Hepatocyte (in vitro differentiated cells): ENCODE data around the gene CHMP1B. TPM values are rescaled to one million over a fixed set of nuclear protein-coding genes. Genes with fewer than 3 reads are reported as not detected.
A peak's percentile ranks its signal among the peaks of the same experiment; 100 is the strongest.

Source experiments
- DNase-seq: peaks from one replicate; pipeline ENCODE4 v3.0.0-alpha.2; 2016; ENCODE audit warnings: low spot score
- H2AFZ ChIP-seq: fragments of 200-600 bp; sonication (generic); 2 replicates; pipeline ENCODE4 v1.6.0; 2016; ENCODE audit warnings: antibody characterized with exemption, mild to moderate bottlenecking
- H3K27ac ChIP-seq: fragments of 200-600 bp; sonication (generic); 2 replicates; pipeline ENCODE4 v1.5.1; 2016; ENCODE audit warnings: mild to moderate bottlenecking
- H3K27me3 ChIP-seq: fragments of 200-600 bp; sonication (generic); 2 replicates; pipeline ENCODE4 v1.6.1; 2016
- H3K36me3 ChIP-seq: fragments of 200-600 bp; sonication (generic); replicated peaks from 2 replicates; pipeline ENCODE4 v1.5.1; 2016; ENCODE audit warnings: low read depth; ENCODE audit not compliant: insufficient read depth
- H3K4me1 ChIP-seq: fragments of 200-600 bp; sonication (generic); 2 replicates; pipeline ENCODE4 v1.5.1; 2016; ENCODE audit warnings: mild to moderate bottlenecking, moderate library complexity; ENCODE audit not compliant: insufficient read depth
- H3K4me2 ChIP-seq: fragments of 200-600 bp; sonication (generic); 2 replicates; pipeline ENCODE4 v1.6.0; 2016
- H3K4me3 ChIP-seq: fragments of 200-600 bp; sonication (generic); 2 replicates; pipeline ENCODE4 v1.5.1; 2016; ENCODE audit warnings: mild to moderate bottlenecking
- H3K79me2 ChIP-seq: fragments of 200-600 bp; sonication (generic); 2 replicates; pipeline ENCODE4 v1.6.0; 2017; ENCODE audit warnings: mild to moderate bottlenecking
- H3K9me2 ChIP-seq: fragments of 200-600 bp; sonication (generic); replicated peaks from 2 replicates; pipeline ENCODE4 v1.6.0; 2017; ENCODE audit warnings: mild to moderate bottlenecking; ENCODE audit not compliant: insufficient read depth
- H3K9me3 ChIP-seq: fragments of 200-600 bp; sonication (generic); 2 replicates; pipeline ENCODE4 v1.5.1; 2016; ENCODE audit warnings: low read depth, mild to moderate bottlenecking
- H4K20me1 ChIP-seq: fragments of 200-600 bp; sonication (generic); 2 replicates; pipeline ENCODE4 v1.6.0; 2016; ENCODE audit warnings: mild to moderate bottlenecking; ENCODE audit not compliant: insufficient read depth, poor library complexity, severe bottlenecking
- CTCF ChIP-seq: fragments of 200-600 bp; sonication (generic); IDR thresholded peaks from 2 replicates; pipeline ENCODE4 v1.5.1; 2016; ENCODE audit warnings: antibody characterized with exemption, mild to moderate bottlenecking; ENCODE audit not compliant: poor library complexity
- EZH2 ChIP-seq: fragments of 200-600 bp; sonication (generic); IDR thresholded peaks from 2 replicates; pipeline ENCODE4 v1.6.1; 2016; ENCODE audit warnings: antibody characterized with exemption, mild to moderate bottlenecking, borderline replicate concordance
- EZH2phosphoT487 ChIP-seq: fragments of 200-600 bp; sonication (generic); IDR thresholded peaks from one replicate; pipeline ENCODE4 v1.6.1; 2018; ENCODE audit warnings: antibody characterized with exemption, mild to moderate bottlenecking, low read depth, moderate library complexity; ENCODE audit not compliant: unreplicated experiment, severe bottlenecking
- WGBS: methylation state at CpG from one replicate; pipeline ENCODE4 v1.1.6; 2016; ENCODE audit warnings: low lambda C conversion rate; ENCODE audit errors: missing lambda C conversion rate; 5-methylcytosine and 5-hydroxymethylcytosine counted together
- polyA plus RNA-seq: library from polyadenylated mRNA; unstranded; fragments of >200 nt; fragmentation: Nextera tagmentation; extraction: Ambion mirVana; gene quantifications from 2 replicates; pipeline ENCODE4 v1.2.1, GENCODE V29; 2016
- total RNA-seq: library from RNA; depleted of rRNA; stranded (reverse); fragments of >200 nt; gene quantifications from 2 replicates; pipeline ENCODE4 v1.2.3, GENCODE V29; 2014

CHMP1B gene
- total and polyA plus RNA-seq, 2 experiments from 2014 or later: 70.1 to 85.3 TPM

- peaks cover 12% of the 10 kb centered on the region for H3K4me1 ChIP-seq
- no peaks in the 10 kb centered on the region for H3K36me3 ChIP-seq
- peaks cover 24% of the 10 kb centered on the region for H3K79me2 ChIP-seq
- H3K4me3 ChIP-seq: no peak overlapping the region
- H4K20me1 ChIP-seq: peaks cover 11% of the 10 kb centered on the region
- 19% methylated on average over 11 of the region's 11 CpGs for WGBS
- H3K9me3 ChIP-seq: no peaks in the 10 kb centered on the region
- no peak overlapping the region for H2AFZ ChIP-seq
- H3K9me2 ChIP-seq: no peaks in the 10 kb centered on the region
- peak overlapping the region; percentile 61 for H3K4me2 ChIP-seq
- H3K27ac ChIP-seq: peak overlapping the region; percentile 80
- TF ChIP-seq EZH2 (no peak), EZH2phosphoT487 (no peak), CTCF (no peak)
- DNase-seq: peak; percentile 92
- H3K27me3 ChIP-seq: no peaks in the 10 kb centered on the region
These were observed 6.1 kb downstream of the CHMP1B start for GRCh38 chr18:11857177-11857887.

GRCh38 chr18:11859282-11859830, 8.1 kb downstream of the CHMP1B start:
- no peak overlapping the region for H3K4me2 ChIP-seq
- peak overlapping the region; percentile 69 for H3K27ac ChIP-seq
- no peak for DNase-seq
- H3K36me3 ChIP-seq: no peaks in the 10 kb centered on the region
- H3K9me3 ChIP-seq: no peaks in the 10 kb centered on the region
- H3K4me1 ChIP-seq: peaks cover 13% of the 10 kb centered on the region
- no peaks in the 10 kb centered on the region for H3K27me3 ChIP-seq
- H4K20me1 ChIP-seq: no peaks in the 10 kb centered on the region
- WGBS: 98% methylated on average over 7 of the region's 7 CpGs
- no peaks in the 10 kb centered on the region for H3K9me2 ChIP-seq
- peaks cover 4% of the 10 kb centered on the region for H3K79me2 ChIP-seq
- H2AFZ ChIP-seq: no peak overlapping the region
- TF ChIP-seq EZH2phosphoT487: no peak
- TF ChIP-seq CTCF: no peak
- TF ChIP-seq EZH2: no peak
- no peak overlapping the region for H3K4me3 ChIP-seq

- 60% methylated on average over 4 of the region's 4 CpGs for WGBS
- Histone ChIP-seq H3K27me3 (no peaks in the 10 kb centered on the region), H3K4me2 (no peak overlapping the region), H3K9me3 (no peaks in the 10 kb centered on the region), H3K4me1 (peaks cover 13% of the 10 kb centered on the region), H2AFZ (no peak overlapping the region), H4K20me1 (no peaks in the 10 kb centered on the region), H3K36me3 (no peaks in the 10 kb centered on the region), H3K79me2 (no peaks in the 10 kb centered on the region), H3K9me2 (no peaks in the 10 kb centered on the region), H3K27ac (peak overlapping the region; percentile 87), H3K4me3 (no peak overlapping the region)
- peak; percentile 63 for DNase-seq
- peak; percentile 10 for TF ChIP-seq CTCF
- TF ChIP-seq EZH2phosphoT487: no peak
- no peak for TF ChIP-seq EZH2
These were observed 8.7 kb downstream of the CHMP1B start for GRCh38 chr18:11859903-11860407.
